Measurements from ENCODE around the gene LGSN. TPM values are rescaled to one million over a fixed set of nuclear protein-coding genes. Genes with fewer than 3 reads are reported as not detected.

LGSN gene
- total RNA-seq, 1 donor from 2014 or later = not detected

DNA sequence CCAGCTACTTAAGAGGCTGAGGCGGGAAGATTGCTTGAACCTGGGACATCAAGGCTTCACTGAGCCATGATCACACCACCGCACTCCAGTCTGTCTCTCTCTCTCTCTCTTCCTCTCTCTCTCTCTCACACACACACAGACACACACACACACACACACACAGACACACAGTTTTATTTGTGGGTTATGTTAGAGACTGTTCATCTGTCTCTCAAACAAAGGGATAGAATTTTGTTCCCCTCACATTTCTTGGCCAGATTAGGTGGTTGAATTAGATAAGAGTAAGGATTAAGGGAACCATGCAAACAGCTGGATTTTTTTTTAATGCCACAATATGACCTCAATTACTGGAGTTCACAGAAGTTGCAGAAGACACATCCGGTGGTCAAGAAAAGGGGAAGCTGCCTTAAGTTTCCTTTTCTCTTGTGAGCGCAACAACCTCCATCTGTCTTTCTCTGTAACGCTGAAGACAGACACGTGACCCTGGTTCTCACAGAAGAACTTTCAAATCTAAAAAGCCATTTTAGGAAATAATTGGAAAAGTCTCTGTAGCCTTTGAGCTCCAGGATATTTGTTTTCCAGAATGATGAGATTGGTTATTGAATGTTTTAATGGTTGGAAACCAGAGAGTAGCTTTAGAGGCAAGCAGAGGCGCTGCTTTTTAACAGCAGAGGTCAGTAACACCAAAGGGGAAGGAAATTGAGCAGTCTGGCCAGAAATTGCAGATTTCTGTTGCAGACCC is 32.9 kb upstream of the LGSN start:
- Mint-ChIP-seq H3K9me3 (peaks cover 6% of the 10 kb centered on the region), H3K4me1 (peaks cover 2% of the 10 kb centered on the region), H3K27me3 (ENCODE audit: low read depth) (no peaks in the 10 kb centered on the region), H3K27ac (no peak overlapping the region), H3K4me3 (no peak overlapping the region), H3K36me3 (no peaks in the 10 kb centered on the region)
- TF ChIP-seq, protein P1, sequence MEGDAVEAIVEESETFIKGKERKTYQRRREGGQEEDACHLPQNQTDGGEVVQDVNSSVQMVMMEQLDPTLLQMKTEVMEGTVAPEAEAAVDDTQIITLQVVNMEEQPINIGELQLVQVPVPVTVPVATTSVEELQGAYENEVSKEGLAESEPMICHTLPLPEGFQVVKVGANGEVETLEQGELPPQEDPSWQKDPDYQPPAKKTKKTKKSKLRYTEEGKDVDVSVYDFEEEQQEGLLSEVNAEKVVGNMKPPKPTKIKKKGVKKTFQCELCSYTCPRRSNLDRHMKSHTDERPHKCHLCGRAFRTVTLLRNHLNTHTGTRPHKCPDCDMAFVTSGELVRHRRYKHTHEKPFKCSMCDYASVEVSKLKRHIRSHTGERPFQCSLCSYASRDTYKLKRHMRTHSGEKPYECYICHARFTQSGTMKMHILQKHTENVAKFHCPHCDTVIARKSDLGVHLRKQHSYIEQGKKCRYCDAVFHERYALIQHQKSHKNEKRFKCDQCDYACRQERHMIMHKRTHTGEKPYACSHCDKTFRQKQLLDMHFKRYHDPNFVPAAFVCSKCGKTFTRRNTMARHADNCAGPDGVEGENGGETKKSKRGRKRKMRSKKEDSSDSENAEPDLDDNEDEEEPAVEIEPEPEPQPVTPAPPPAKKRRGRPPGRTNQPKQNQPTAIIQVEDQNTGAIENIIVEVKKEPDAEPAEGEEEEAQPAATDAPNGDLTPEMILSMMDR (IDR thresholded peaks at IDR 0.05; ENCODE audit: unreplicated experiment) = no peak
- peak in 1 of 2 experiments; percentile 43 for DNase-seq (ENCODE audit: low spot score in 2 of 2, unreplicated experiment in 2 of 2)

DNA sequence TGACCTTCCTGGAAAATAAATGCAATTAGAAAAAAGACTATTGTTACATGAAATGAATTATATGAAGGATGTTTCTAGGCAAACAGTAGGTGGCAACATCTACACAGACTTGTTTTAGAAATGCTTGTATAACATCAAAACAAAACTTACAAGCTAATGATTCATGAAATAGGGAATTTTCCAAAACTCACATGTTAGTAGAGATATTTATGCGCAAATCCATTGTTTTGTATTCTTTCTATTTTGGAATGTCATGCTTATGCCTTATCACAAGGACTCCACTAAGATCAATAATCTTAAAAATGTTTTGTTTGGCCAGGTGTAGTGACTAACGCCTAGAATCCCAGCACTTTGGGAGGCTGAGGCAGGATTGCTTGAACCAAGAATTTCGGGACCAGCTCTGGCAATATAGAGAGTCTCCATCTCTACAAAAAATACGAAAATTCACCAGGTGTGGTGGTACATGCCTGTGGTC is 32.3 kb upstream of the LGSN start:
- Mint-ChIP-seq H3K27me3 (ENCODE audit: low read depth) (no peaks in the 10 kb centered on the region), H3K27ac (no peak overlapping the region), H3K4me1 (peaks cover 2% of the 10 kb centered on the region), H3K9me3 (peaks cover 6% of the 10 kb centered on the region), H3K4me3 (no peak overlapping the region), H3K36me3 (no peaks in the 10 kb centered on the region)
- no peak for DNase-seq (ENCODE audit: low spot score in 2 of 2, unreplicated experiment in 2 of 2)
- TF ChIP-seq, protein P1 (IDR thresholded peaks at IDR 0.05; ENCODE audit: unreplicated experiment) = no peak

DNA sequence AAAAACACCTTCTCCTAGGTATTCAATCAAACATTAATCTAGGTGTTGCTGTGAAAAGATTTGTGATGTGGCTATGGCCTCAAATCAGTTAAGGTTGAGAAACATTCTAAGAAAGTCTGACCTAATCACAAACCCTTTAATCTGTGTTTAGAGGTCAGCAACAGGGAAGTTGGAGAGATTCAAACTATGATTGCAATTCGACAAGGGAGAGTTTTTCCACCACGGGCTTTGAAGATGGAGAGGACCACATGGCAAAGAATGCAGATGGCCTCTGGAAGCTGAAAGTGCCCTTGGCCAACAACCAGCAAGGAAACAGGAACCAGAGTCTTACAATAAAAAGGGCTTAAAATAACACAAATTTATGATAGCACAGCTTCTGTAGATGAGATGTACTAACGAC is 29.6 kb upstream of the LGSN start:
- Mint-ChIP-seq H3K36me3 (no peaks in the 10 kb centered on the region), H3K4me1 (peaks cover 2% of the 10 kb centered on the region), H3K27ac (no peak overlapping the region), H3K27me3 (ENCODE audit: low read depth) (no peaks in the 10 kb centered on the region), H3K9me3 (no peaks in the 10 kb centered on the region), H3K4me3 (no peak overlapping the region)
- TF ChIP-seq, protein P1 (IDR thresholded peaks at IDR 0.05; ENCODE audit: unreplicated experiment) = no peak
- no peak for DNase-seq (ENCODE audit: low spot score in 2 of 2, unreplicated experiment in 2 of 2)

DNA sequence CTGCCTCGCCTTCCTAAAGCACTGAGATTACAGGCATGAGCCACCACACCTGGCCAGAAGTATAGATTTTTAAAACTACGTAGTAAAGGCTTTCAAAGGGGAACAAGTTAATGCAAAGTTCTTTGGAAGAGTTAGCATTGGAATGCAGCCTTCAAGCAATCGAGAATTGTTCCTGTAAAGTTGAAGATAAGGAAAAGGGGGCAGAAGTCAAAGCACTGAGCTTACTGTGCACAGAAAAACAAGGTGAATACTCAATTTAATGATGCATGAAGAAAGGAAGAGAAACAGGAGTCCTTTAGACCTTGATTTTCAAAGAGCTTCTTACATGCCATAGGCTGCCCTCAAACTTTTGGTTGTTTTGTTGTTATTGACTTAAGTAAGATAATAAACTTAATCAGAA is 29.1 kb upstream of the LGSN start:
- DNase-seq (ENCODE audit: low spot score in 2 of 2, unreplicated experiment in 2 of 2) = no peak
- H3K9me3 Mint-ChIP-seq = no peaks in the 10 kb centered on the region
- peaks cover 2% of the 10 kb centered on the region for H3K4me1 Mint-ChIP-seq
- no peak overlapping the region for H3K27ac Mint-ChIP-seq
- H3K4me3 Mint-ChIP-seq = no peak overlapping the region
- H3K36me3 Mint-ChIP-seq = no peaks in the 10 kb centered on the region
- H3K27me3 Mint-ChIP-seq (ENCODE audit: low read depth) = no peaks in the 10 kb centered on the region
- TF ChIP-seq, protein P1 (IDR thresholded peaks at IDR 0.05; ENCODE audit: unreplicated experiment) = no peak

DNA sequence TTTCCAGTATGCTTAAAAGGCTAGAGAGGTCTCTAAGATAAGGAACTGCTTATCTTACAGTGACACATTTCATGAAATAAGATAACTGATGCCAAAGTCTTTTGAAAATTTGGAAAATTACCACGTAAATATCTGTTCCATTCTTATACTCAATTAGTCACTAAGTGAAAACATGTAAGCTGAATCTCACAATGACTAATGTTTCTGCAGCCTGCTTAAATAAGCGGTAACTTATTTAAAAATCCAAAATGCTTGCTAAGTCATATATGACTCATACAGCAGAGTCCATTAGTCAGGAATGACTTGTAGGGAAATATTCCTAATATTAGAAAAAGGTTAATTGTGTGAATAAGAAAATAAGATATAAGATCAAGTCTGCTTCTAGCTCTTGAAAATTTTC is 27.8 kb upstream of the LGSN start:
- H3K36me3 Mint-ChIP-seq = no peaks in the 10 kb centered on the region
- H3K4me3 Mint-ChIP-seq = no peak overlapping the region
- TF ChIP-seq, protein P1 (IDR thresholded peaks at IDR 0.05; ENCODE audit: unreplicated experiment) = no peak
- no peak for DNase-seq (ENCODE audit: low spot score in 2 of 2, unreplicated experiment in 2 of 2)
- no peaks in the 10 kb centered on the region for H3K9me3 Mint-ChIP-seq
- no peaks in the 10 kb centered on the region for H3K27me3 Mint-ChIP-seq (ENCODE audit: low read depth)
- no peak overlapping the region for H3K27ac Mint-ChIP-seq
- no peaks in the 10 kb centered on the region for H3K4me1 Mint-ChIP-seq
